Gastroesophageal sphincter (tissue), 3 donors: ENCODE data around the gene TRABD2B.

ENCODE experiments used
- CTCF ChIP-seq, 4 experiments: fragments of 200-600 bp in 2 of 4; fragments of 450-650 bp in 2 of 4; sonication (generic) in 1 of 4; IDR thresholded peaks; one replicate each; pipeline ENCODE4 v1.5.1; 2017 to 2019; ENCODE audit warnings: antibody characterized with exemption in 4 of 4, mild to moderate bottlenecking in 2 of 4, moderate library complexity in 2 of 4
- POLR2A ChIP-seq, 2 donors: fragments of 450-650 bp; IDR thresholded peaks; one replicate each; pipeline ENCODE4 v1.6.1; 2017; ENCODE audit warnings: antibody characterized with exemption in 2 of 2, mild to moderate bottlenecking in 2 of 2, moderate library complexity in 1 of 2

- TF ChIP-seq CTCF (IDR thresholded peaks at IDR 0.05), result no peak
- TF ChIP-seq POLR2A (IDR thresholded peaks at IDR 0.05), result no peak
Measured at GRCh38 chr1:47712596-47713299, 284.4 kb downstream of the TRABD2B start.
